Panc1 (cell line): ENCODE measurements around the gene STMN1. TPM values are rescaled to one million over a fixed set of nuclear protein-coding genes. Genes with fewer than 3 reads are reported as not detected.

ENCODE experiments used
- ATAC-seq: fragments of 200-7000 bp; cut with Tn5 transposase; 2 replicates; pipeline ENCODE4 v1.9.1; 2020; ENCODE audit warnings: mild to moderate bottlenecking, moderate library complexity
- BruUV-seq: library from RNA; stranded (reverse); fragments of 400-500 nt; replicated peaks from 2 replicates; lab custom pipeline; 2021; lab: Mats Ljungman, UMichigan
- CTCF ChIA-PET: fragments of 300-600 bp; sonication (Branson Sonifier 250); formaldehyde crosslinking; loops from one replicate; lab custom pipeline; 2022; ENCODE audit warnings: antibody characterized with exemption; lab: Charles Lee
- POLR2A ChIA-PET: fragments of 300-600 bp; sonication (Branson Sonifier 250); formaldehyde crosslinking; loops from one replicate; lab custom pipeline; 2022; ENCODE audit warnings: antibody characterized with exemption; lab: Charles Lee
- DNase-seq: peaks from one replicate; pipeline ENCODE4 v3.0.0-alpha.2; 2010; ENCODE audit warnings: low read depth, low spot score
- H3K27ac ChIP-seq: 2 replicates; pipeline ENCODE4 v1.5.1; 2011; ENCODE audit warnings: mild to moderate bottlenecking, low read length, inconsistent platforms
- H3K27me3 ChIP-seq: fragments of 200-500 bp; sonication (Bioruptor generic); 2 replicates; pipeline ENCODE4 v1.6.0; 2014; ENCODE audit warnings: low read length, inconsistent platforms; ENCODE audit not compliant: control insufficient read depth, insufficient read depth
- H3K36me3 ChIP-seq: fragments of 200-500 bp; sonication (Bioruptor generic); 2 replicates; pipeline ENCODE4 v1.5.1; 2014; ENCODE audit warnings: inconsistent platforms, mild to moderate bottlenecking, low read length, moderate library complexity; ENCODE audit not compliant: control insufficient read depth, insufficient read depth
- H3K4me1 ChIP-seq: 2 replicates; pipeline ENCODE4 v1.5.1; 2011; ENCODE audit warnings: inconsistent platforms, mild to moderate bottlenecking, low read length, moderate library complexity; ENCODE audit not compliant: control insufficient read depth, insufficient read depth
- H3K4me3 ChIP-seq, 2 experiments: 2 replicates each; pipeline ENCODE4 v1.5.1; 2011 to 2012; ENCODE audit warnings: low read depth in 2 of 2, low read length in 2 of 2, mild to moderate bottlenecking in 2 of 2, inconsistent platforms in 1 of 2, moderate library complexity in 1 of 2
- H3K9me3 ChIP-seq: fragments of 200-500 bp; sonication (Bioruptor generic); 2 replicates; pipeline ENCODE4 v1.5.1; 2014; ENCODE audit warnings: low read depth, mild to moderate bottlenecking, inconsistent platforms, low read length, moderate library complexity; ENCODE audit not compliant: control insufficient read depth, insufficient read depth
- POLR2AphosphoS5 ChIP-seq: IDR thresholded peaks from 2 replicates; pipeline ENCODE4 v1.6.1; 2012; ENCODE audit warnings: mild to moderate bottlenecking, low read depth, low read length, moderate library complexity
- SIN3A ChIP-seq: IDR thresholded peaks from 2 replicates; pipeline ENCODE4 v1.6.1; 2012; ENCODE audit warnings: low read depth, mild to moderate bottlenecking, low read length, moderate library complexity, borderline replicate concordance; ENCODE audit not compliant: insufficient read depth
- TCF7L2 ChIP-seq: IDR thresholded peaks from 2 replicates; pipeline ENCODE4 v1.6.1; 2011; ENCODE audit warnings: mild to moderate bottlenecking, low read depth, low read length, inconsistent platforms
- in situ Hi-C: cut with HindIII; loops from 2 replicates; pipeline ENCODE4 v1.10.0; 2016; ENCODE audit warnings: low sequenced_read_pairs, low pct_unique_long_range_greater_than_20kb
- intact Hi-C: fragments of 100-400 bp; cut with micrococcal nuclease; formaldehyde crosslinking; loops from one replicate; pipeline ENCODE4 v1.10.0; 2022; ENCODE audit not compliant: unreplicated experiment
- total RNA-seq: library from RNA; stranded (reverse); gene quantifications from one replicate; pipeline ENCODE4 v1.2.1, GENCODE V29; 2021; ENCODE audit not compliant: unreplicated experiment
- TF ChIP-seq, protein P1 (sequence below): fragments of 450-650 bp; IDR thresholded peaks from 2 replicates; pipeline ENCODE4 v1.5.1; 2017; ENCODE audit warnings: mild to moderate bottlenecking
- TF ChIP-seq, protein P2 (sequence below), 2 experiments: IDR thresholded peaks; 2 replicates each; pipeline ENCODE4 v1.6.1; 2011 to 2012; ENCODE audit warnings: low read depth in 2 of 2, control low read depth in 1 of 2, low read length in 1 of 2, mild to moderate bottlenecking in 1 of 2, moderate library complexity in 1 of 2; ENCODE audit not compliant: insufficient read depth in 1 of 2

The STMN1 gene
- total RNA-seq, 1 experiment from 2014 or later: 316 TPM

DNA sequence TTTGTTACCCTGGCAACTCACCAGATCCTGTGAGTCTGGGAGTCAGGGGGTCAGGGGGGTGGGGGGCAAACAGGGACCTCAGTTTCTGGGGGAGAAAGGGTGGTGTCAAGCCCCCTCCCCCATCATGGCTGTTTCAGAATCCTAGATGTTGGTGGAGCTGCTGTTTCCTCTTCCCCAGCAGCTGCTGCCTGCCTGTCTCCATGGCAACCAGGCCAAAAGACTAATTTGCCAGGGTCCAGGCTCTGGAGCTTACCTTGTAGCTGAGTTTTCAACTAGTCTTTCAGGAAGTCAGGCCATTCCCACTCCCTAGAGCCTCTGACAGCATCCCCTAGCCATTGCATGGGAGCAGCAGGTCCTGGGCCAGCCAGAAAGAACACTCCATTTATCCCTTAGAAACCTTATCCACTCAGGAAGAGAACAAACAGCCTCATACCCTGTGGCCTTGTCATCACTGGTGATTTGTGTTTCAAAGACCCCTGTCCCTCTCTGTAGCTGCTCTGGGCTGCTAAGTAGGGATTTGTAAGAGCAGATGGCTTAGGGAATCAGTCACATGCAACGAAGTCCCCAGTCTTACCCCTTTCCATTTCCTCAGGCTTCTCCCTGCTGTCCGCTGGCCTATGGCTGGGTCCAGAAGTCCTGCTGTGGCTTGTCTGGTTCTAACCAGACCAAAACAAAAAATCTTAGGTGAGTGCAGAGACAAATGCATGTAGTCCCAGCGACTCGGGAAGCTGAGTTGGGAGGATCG, 21.5 kb upstream of the STMN1 start:
- CTCF ChIA-PET: no interaction called here
- ATAC-seq: no peak
- no peaks in the 10 kb centered on the region for H3K36me3 ChIP-seq
- H3K4me1 ChIP-seq: peaks cover 7% of the 10 kb centered on the region; the same call in 1 of the 2 replicates
- H3K4me3 ChIP-seq: no peak overlapping the region
- TF ChIP-seq TCF7L2: no peak
- TF ChIP-seq, protein P1, sequence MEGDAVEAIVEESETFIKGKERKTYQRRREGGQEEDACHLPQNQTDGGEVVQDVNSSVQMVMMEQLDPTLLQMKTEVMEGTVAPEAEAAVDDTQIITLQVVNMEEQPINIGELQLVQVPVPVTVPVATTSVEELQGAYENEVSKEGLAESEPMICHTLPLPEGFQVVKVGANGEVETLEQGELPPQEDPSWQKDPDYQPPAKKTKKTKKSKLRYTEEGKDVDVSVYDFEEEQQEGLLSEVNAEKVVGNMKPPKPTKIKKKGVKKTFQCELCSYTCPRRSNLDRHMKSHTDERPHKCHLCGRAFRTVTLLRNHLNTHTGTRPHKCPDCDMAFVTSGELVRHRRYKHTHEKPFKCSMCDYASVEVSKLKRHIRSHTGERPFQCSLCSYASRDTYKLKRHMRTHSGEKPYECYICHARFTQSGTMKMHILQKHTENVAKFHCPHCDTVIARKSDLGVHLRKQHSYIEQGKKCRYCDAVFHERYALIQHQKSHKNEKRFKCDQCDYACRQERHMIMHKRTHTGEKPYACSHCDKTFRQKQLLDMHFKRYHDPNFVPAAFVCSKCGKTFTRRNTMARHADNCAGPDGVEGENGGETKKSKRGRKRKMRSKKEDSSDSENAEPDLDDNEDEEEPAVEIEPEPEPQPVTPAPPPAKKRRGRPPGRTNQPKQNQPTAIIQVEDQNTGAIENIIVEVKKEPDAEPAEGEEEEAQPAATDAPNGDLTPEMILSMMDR: no peak
- TF ChIP-seq, protein P2, sequence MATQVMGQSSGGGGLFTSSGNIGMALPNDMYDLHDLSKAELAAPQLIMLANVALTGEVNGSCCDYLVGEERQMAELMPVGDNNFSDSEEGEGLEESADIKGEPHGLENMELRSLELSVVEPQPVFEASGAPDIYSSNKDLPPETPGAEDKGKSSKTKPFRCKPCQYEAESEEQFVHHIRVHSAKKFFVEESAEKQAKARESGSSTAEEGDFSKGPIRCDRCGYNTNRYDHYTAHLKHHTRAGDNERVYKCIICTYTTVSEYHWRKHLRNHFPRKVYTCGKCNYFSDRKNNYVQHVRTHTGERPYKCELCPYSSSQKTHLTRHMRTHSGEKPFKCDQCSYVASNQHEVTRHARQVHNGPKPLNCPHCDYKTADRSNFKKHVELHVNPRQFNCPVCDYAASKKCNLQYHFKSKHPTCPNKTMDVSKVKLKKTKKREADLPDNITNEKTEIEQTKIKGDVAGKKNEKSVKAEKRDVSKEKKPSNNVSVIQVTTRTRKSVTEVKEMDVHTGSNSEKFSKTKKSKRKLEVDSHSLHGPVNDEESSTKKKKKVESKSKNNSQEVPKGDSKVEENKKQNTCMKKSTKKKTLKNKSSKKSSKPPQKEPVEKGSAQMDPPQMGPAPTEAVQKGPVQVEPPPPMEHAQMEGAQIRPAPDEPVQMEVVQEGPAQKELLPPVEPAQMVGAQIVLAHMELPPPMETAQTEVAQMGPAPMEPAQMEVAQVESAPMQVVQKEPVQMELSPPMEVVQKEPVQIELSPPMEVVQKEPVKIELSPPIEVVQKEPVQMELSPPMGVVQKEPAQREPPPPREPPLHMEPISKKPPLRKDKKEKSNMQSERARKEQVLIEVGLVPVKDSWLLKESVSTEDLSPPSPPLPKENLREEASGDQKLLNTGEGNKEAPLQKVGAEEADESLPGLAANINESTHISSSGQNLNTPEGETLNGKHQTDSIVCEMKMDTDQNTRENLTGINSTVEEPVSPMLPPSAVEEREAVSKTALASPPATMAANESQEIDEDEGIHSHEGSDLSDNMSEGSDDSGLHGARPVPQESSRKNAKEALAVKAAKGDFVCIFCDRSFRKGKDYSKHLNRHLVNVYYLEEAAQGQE (IDR thresholded peaks at IDR 0.05; ENCODE audit: insufficient read depth in 1 of 2, low read depth in 2 of 2, low read length in 1 of 2): no peak
- no peak for TF ChIP-seq POLR2AphosphoS5
- TF ChIP-seq SIN3A: no peak
- H3K27me3 ChIP-seq: no peaks in the 10 kb centered on the region
- no peak overlapping the region for H3K27ac ChIP-seq
- in situ Hi-C loops: no loop called here
- no peaks in the 10 kb centered on the region for H3K9me3 ChIP-seq
- POLR2A ChIA-PET: interaction anchor here (0.5 kb wide), 1 partner anchor 116 kb away, joined by 3 read pairs; no protein-coding TSS in a partner anchor
- no peak for DNase-seq
- BruUV-seq: no TSS peak
- intact Hi-C loops: no loop called here

DNA sequence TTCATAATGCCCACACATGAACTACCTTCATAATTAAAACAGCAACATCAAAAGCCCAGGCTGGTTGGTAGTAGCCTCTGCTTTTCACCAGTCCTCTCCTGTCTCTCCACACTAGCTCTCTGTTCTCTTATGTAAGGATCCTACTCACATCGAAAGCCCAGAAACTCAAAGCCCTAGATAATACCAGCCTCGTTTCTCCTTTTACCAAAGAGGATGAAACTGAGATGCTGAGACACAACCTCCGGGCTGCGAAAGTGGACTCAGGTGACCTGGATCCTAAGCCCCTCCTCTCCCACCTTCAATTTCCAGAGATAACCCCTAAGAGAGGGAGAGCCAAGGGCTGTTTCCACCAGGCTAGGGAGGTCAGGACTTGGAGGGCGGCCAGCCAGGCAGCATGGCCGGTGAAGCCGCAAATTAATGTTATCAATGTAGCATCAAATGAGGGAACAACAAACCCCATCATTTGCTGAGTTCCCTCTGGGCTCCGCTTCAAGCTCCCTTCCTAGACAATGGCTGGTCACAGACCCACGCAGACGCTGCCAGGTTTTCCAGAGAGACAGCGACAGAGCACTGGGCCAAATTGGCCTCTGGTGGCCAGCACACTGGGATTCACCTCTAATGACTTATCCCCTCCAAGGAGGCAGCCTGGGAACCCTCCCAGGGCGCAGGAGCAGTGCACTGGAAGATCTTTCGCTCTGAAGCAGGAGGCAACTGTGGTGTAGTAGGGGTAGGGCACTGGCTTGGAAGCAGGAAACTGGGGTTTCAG, 20.7 kb upstream of the STMN1 start:
- Histone ChIP-seq H3K27ac (no peak overlapping the region), H3K27me3 (no peaks in the 10 kb centered on the region), H3K9me3 (no peaks in the 10 kb centered on the region), H3K4me3 (no peak overlapping the region), H3K4me1 (peaks cover 12% of the 10 kb centered on the region), H3K36me3 (no peaks in the 10 kb centered on the region)
- intact Hi-C loops (no loop called here), in situ Hi-C loops (no loop called here)
- ATAC-seq (no peak), DNase-seq (no peak)
- ChIA-PET CTCF (no interaction called here), POLR2A (no interaction called here)
- TF ChIP-seq, protein P2 (IDR thresholded peaks at IDR 0.05; ENCODE audit: insufficient read depth in 1 of 2, low read depth in 2 of 2, low read length in 1 of 2): no peak
- TF ChIP-seq POLR2AphosphoS5 (no peak), TCF7L2 (no peak), SIN3A (no peak)
- TF ChIP-seq, protein P1: no peak
- no TSS peak for BruUV-seq
